IPS-20b (cell line): ENCODE data around the gene OSBPL3.
"Not testable (repeated sequence)": the region's sequence is repeated elsewhere in the genome, so short reads cannot be mapped to it uniquely, and the experiment has no call there.

ENCODE experiments used
- H3K27ac ChIP-seq: one replicate; pipeline ENCODE4 v1.5.1; 2013; ENCODE audit warnings: low read length
- H3K27me3 ChIP-seq: 2 replicates; pipeline ENCODE4 v1.6.1; 2013; ENCODE audit warnings: mild to moderate bottlenecking, low read length, inconsistent platforms; ENCODE audit not compliant: insufficient read depth
- H3K36me3 ChIP-seq: 2 replicates; pipeline ENCODE4 v1.6.1; 2013; ENCODE audit warnings: low read depth, mild to moderate bottlenecking, inconsistent platforms, low read length, moderate library complexity; ENCODE audit not compliant: insufficient read depth
- H3K4me1 ChIP-seq: 2 replicates; pipeline ENCODE4 v1.6.1; 2013; ENCODE audit warnings: mild to moderate bottlenecking, control low read depth, inconsistent platforms, low read length, moderate library complexity; ENCODE audit not compliant: insufficient read depth
- H3K4me3 ChIP-seq: 2 replicates; pipeline ENCODE4 v1.5.1; 2013; ENCODE audit warnings: mild to moderate bottlenecking, low read length, inconsistent platforms
- H3K9ac ChIP-seq: 2 replicates; pipeline ENCODE4 v1.6.1; 2013; ENCODE audit warnings: low read depth, mild to moderate bottlenecking, inconsistent platforms, low read length, moderate library complexity
- H3K9me3 ChIP-seq: 2 replicates; pipeline ENCODE4 v1.6.1; 2013; ENCODE audit warnings: mild to moderate bottlenecking, low read depth, low read length, inconsistent platforms; ENCODE audit not compliant: insufficient read depth

The OSBPL3 gene

DNA sequence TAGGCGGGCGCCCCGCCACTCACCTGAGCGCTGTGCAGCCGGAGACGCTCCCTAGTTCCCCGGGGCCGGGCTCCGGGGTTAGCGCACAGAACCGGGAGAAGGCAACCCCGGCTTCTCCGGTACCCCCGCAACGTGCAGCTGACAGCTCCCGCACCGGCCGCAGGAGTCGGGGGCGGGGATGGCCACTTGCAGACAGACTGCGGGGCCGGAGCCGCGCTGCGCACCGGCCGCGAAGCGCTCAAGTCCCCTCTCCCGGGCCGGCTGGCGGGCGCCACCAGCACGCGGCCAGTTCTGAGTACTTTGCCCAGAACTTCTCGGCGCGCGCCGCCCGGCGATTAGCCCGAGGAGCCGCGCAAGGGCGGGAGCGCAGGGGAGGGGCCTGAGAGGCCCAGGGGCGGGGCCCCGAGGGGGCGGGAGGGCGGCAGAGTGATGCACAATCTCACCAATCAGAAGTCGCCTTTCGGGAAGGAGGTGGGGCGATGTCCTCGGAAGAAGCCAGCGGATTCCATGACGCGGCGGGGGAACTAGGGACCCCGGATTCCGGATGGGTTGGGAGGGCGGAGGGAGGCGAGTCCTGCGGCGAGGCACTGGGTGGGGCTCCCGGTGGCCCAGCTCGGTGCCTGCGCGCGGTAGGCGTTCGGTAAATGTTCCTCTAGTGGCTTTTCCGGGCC, at the start of gene OSBPL3:
Gene OSBPL3, minus strand, starts transcription at position 316 of the 671 bp plus-strand sequence. CDS start 87,706 bp downstream, outside the sequence.
- H3K36me3 ChIP-seq, result no peaks in the 10 kb centered on the region
- peaks cover 48% of the 10 kb centered on the region for H3K27me3 ChIP-seq
- peaks cover 16% of the 10 kb centered on the region for H3K4me1 ChIP-seq
- no peak within 1 kb of the TSS for H3K27ac ChIP-seq
- H3K4me3 ChIP-seq, result peak within 1 kb of the TSS; percentile 73
- peak within 1 kb of the TSS; percentile 66; the same call in 1 of the 2 replicates for H3K9ac ChIP-seq
- peaks cover 5% of the 10 kb centered on the region; the same call in 1 of the 2 replicates for H3K9me3 ChIP-seq

- Histone ChIP-seq H3K27ac (no peak overlapping the region), H3K27me3 (peaks cover 7% of the 10 kb centered on the region; the same call in 1 of the 2 replicates), H3K36me3 (no peaks in the 10 kb centered on the region), H3K4me3 (no peak overlapping the region), H3K9ac (no peak overlapping the region), H3K9me3 (no peaks in the 10 kb centered on the region), H3K4me1 (peaks cover 15% of the 10 kb centered on the region)
Measured at GRCh38 chr7:25029075-25029474, 49.1 kb upstream of the OSBPL3 start.

GRCh38 chr7:25028370-25029021, 48.5 kb upstream of the OSBPL3 start:
- Histone ChIP-seq H3K27me3 (peaks cover 7% of the 10 kb centered on the region; the same call in 1 of the 2 replicates), H3K4me1 (peaks cover 15% of the 10 kb centered on the region), H3K27ac (no peak overlapping the region), H3K9me3 (no peaks in the 10 kb centered on the region), H3K36me3 (no peaks in the 10 kb centered on the region), H3K9ac (no peak overlapping the region), H3K4me3 (no peak overlapping the region)

DNA sequence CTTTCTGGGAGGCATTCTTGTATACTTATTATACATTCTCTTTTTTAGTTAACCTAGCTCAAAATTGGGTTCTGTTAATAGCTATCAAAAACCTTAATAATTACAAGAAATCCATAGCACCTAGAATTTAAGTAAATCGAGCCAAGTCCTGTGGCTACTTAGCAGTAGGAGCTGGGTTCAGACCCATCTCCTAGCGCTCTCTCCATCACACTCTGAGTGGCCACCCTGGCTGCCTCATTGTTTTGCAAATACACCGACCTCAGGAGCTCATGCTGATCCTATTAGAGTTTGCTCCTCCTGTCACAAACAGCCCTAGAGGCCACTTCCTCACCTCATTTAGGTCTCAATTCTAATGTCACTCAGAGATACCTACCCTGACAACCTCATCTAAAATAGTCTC, 46.2 kb upstream of the OSBPL3 start:
- H3K27ac ChIP-seq, result no peak overlapping the region
- no peak overlapping the region for H3K4me3 ChIP-seq
- no peaks in the 10 kb centered on the region for H3K9me3 ChIP-seq
- H3K9ac ChIP-seq, result no peak overlapping the region
- no peaks in the 10 kb centered on the region for H3K36me3 ChIP-seq
- H3K4me1 ChIP-seq, result peaks cover 13% of the 10 kb centered on the region
- peaks cover 7% of the 10 kb centered on the region; the same call in 1 of the 2 replicates for H3K27me3 ChIP-seq

- H3K4me1 ChIP-seq, result peaks cover 11% of the 10 kb centered on the region; the same call in 1 of the 2 replicates
Measured at GRCh38 chr7:25025218-25025671, 45.3 kb upstream of the OSBPL3 start.

GRCh38 chr7:25024066-25024465, 44.1 kb upstream of the OSBPL3 start:
- no peak overlapping the region for H3K4me3 ChIP-seq
- no peak overlapping the region for H3K27ac ChIP-seq
- H3K9me3 ChIP-seq, result no peaks in the 10 kb centered on the region
- peaks cover 11% of the 10 kb centered on the region; the same call in 1 of the 2 replicates for H3K4me1 ChIP-seq
- H3K36me3 ChIP-seq, result no peaks in the 10 kb centered on the region
- no peak overlapping the region for H3K9ac ChIP-seq
- H3K27me3 ChIP-seq, result peaks cover 7% of the 10 kb centered on the region; the same call in 1 of the 2 replicates

More at GRCh38 chr7:25025218-25025671, 45.3 kb upstream of the OSBPL3 start:
- Histone ChIP-seq H3K27ac (no peak overlapping the region), H3K27me3 (peaks cover 7% of the 10 kb centered on the region; the same call in 1 of the 2 replicates), H3K36me3 (no peaks in the 10 kb centered on the region), H3K4me3 (no peak overlapping the region), H3K9ac (no peak overlapping the region), H3K9me3 (no peaks in the 10 kb centered on the region)

- not testable (repeated sequence) for H3K27ac ChIP-seq, H3K4me1 ChIP-seq
Measured at GRCh38 chr7:25017671-25018070, 37.7 kb upstream of the OSBPL3 start.

GRCh38 chr7:25014756-25015155, 34.8 kb upstream of the OSBPL3 start:
- Histone ChIP-seq H3K9me3 (no peaks in the 10 kb centered on the region), H3K27ac (no peak overlapping the region), H3K27me3 (no peaks in the 10 kb centered on the region), H3K9ac (no peak overlapping the region), H3K36me3 (no peaks in the 10 kb centered on the region), H3K4me3 (no peak overlapping the region), H3K4me1 (no peaks in the 10 kb centered on the region)

More at GRCh38 chr7:25017671-25018070, 37.7 kb upstream of the OSBPL3 start:
- H3K9me3 ChIP-seq, H3K36me3 ChIP-seq, H3K9ac ChIP-seq, H3K27me3 ChIP-seq, H3K4me3 ChIP-seq: not testable (repeated sequence)

- not testable (repeated sequence) for H3K9ac ChIP-seq
Measured at GRCh38 chr7:25012710-25013109, 32.7 kb upstream of the OSBPL3 start.

DNA sequence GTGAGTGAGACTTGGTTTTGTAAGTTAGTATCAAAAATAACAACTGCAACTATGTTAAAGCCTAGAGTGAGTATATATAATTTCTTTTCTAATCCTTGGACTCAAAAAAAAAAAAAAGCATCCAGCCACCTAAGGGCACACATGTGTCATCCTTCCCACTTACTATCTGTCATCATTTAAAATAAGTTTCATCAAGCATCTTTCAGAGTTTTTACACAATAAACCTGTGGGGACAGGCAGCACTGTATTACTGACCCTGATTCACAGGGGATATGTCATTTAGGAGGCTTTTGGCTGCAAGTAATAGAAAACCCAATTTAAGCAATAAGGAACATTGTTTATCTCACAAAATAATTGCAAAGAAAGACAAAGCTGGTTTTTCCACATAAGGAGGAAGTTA, 32.3 kb upstream of the OSBPL3 start:
- H3K27ac ChIP-seq, result no peak overlapping the region
- H3K9me3 ChIP-seq, result peaks cover 3% of the 10 kb centered on the region; the same call in 1 of the 2 replicates
- H3K9ac ChIP-seq, result no peak overlapping the region
- no peaks in the 10 kb centered on the region for H3K4me1 ChIP-seq
- H3K4me3 ChIP-seq, result no peak overlapping the region
- H3K27me3 ChIP-seq, result no peaks in the 10 kb centered on the region
- no peaks in the 10 kb centered on the region for H3K36me3 ChIP-seq

More at GRCh38 chr7:25012710-25013109, 32.7 kb upstream of the OSBPL3 start:
- H3K9me3 ChIP-seq, H3K4me1 ChIP-seq, H3K27me3 ChIP-seq, H3K27ac ChIP-seq, H3K36me3 ChIP-seq, H3K4me3 ChIP-seq: not testable (repeated sequence)

DNA sequence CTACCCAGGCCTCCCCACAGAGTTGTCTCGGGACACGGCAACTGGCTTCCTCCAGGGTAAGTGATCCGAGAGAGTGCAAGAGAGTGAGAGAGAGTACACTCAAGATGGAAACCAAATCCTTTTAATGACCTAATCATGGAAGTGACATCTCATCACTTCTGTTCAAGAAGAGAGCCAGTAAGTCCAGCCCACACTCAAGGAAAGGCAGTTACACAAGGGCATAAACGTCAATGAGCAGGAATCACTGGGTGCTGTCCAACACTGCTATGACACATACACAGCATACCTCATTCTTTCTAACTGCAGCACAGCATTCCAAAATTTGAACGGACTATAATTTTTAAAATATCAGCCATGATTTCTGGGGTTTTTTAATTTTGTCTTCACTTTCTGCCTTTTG, 29.3 kb upstream of the OSBPL3 start:
- Histone ChIP-seq H3K36me3 (no peaks in the 10 kb centered on the region), H3K9ac (no peak overlapping the region), H3K4me1 (peaks cover 7% of the 10 kb centered on the region; the same call in 1 of the 2 replicates), H3K27ac (no peak overlapping the region), H3K4me3 (no peak overlapping the region), H3K27me3 (no peaks in the 10 kb centered on the region), H3K9me3 (peaks cover 3% of the 10 kb centered on the region; the same call in 1 of the 2 replicates)
